Measurements from ENCODE around the gene ZC2HC1B. TPM values are rescaled to one million over a fixed set of nuclear protein-coding genes. Genes with fewer than 3 reads are reported as not detected.

ZC2HC1B gene
- total RNA-seq, 1 experiment from 2014 or later, result not detected

- no peak overlapping the region for H3K27ac Mint-ChIP-seq (ENCODE audit: unreplicated experiment)
- no peak for TF ChIP-seq CTCF (IDR thresholded peaks at IDR 0.05; ENCODE audit: insufficient read depth in 1 of 2, low read depth in 1 of 2, low read length in 1 of 2, severe bottlenecking in 1 of 2, unreplicated experiment in 1 of 2)
- BruUV-seq (replicated peaks), result no TSS peak
Measured at GRCh38 chr6:143822584-143823024, 41.7 kb upstream of the ZC2HC1B start.

GRCh38 chr6:143823548-143823947 lies 40.7 kb upstream of the ZC2HC1B start:
- BruUV-seq (replicated peaks), result no TSS peak
- CTCF ChIA-PET, result no interaction called here

More at GRCh38 chr6:143822584-143823024, 41.7 kb upstream of the ZC2HC1B start:
- peaks cover 5% of the 10 kb centered on the region; the same call in 1 of the 2 replicates for H3K4me1 ChIP-seq
- no peak overlapping the region for H3K4me3 ChIP-seq (ENCODE audit: low read depth, low read length)
- H3K27me3 ChIP-seq (replicated peaks; ENCODE audit: control insufficient read depth, insufficient read depth, low read length), result no peaks in the 10 kb centered on the region
- H3K36me3 ChIP-seq (ENCODE audit: control insufficient read depth, insufficient read depth, low read length), result no peaks in the 10 kb centered on the region
- no peaks in the 10 kb centered on the region for H3K27me3 Mint-ChIP-seq (ENCODE audit: insufficient read depth, unreplicated experiment)
- H3K4me3 Mint-ChIP-seq (ENCODE audit: unreplicated experiment), result no peak overlapping the region
- intact Hi-C loops (cut with micrococcal nuclease; ENCODE audit: unreplicated experiment), result no loop called here
- DNase-seq, result peak in 1 of 2 experiments; percentile 8
- H3K9me3 ChIP-seq, result no peaks in the 10 kb centered on the region
- peaks cover 10% of the 10 kb centered on the region for H3K4me1 Mint-ChIP-seq (ENCODE audit: low read depth, unreplicated experiment)
- ChIA-PET POLR2A (interaction anchor here (1.1 kb wide), 1 partner anchor 20 kb away, joined by 3 read pairs; the partner anchor contains the start of gene LTV1), CTCF (no interaction called here)
- H3K9me3 Mint-ChIP-seq (ENCODE audit: unreplicated experiment), result no peaks in the 10 kb centered on the region
- peaks cover 17% of the 10 kb centered on the region for H3K36me3 Mint-ChIP-seq (ENCODE audit: insufficient read depth, unreplicated experiment)

GRCh38 chr6:143828572-143828971 lies 35.7 kb upstream of the ZC2HC1B start:
- H3K4me3 ChIP-seq (ENCODE audit: low read depth, low read length), result no peak overlapping the region
- no peaks in the 10 kb centered on the region for H3K36me3 ChIP-seq (ENCODE audit: control insufficient read depth, insufficient read depth, low read length)
- no peak for TF ChIP-seq CTCF (IDR thresholded peaks at IDR 0.05; ENCODE audit: insufficient read depth in 1 of 2, low read depth in 1 of 2, low read length in 1 of 2, severe bottlenecking in 1 of 2, unreplicated experiment in 1 of 2)
- Mint-ChIP-seq H3K27ac (ENCODE audit: unreplicated experiment) (no peak overlapping the region), H3K4me3 (ENCODE audit: unreplicated experiment) (no peak overlapping the region), H3K4me1 (ENCODE audit: low read depth, unreplicated experiment) (no peaks in the 10 kb centered on the region), H3K27me3 (ENCODE audit: insufficient read depth, unreplicated experiment) (no peaks in the 10 kb centered on the region), H3K36me3 (ENCODE audit: insufficient read depth, unreplicated experiment) (peaks cover 16% of the 10 kb centered on the region), H3K9me3 (ENCODE audit: unreplicated experiment) (no peaks in the 10 kb centered on the region)
- ChIA-PET CTCF (no interaction called here), POLR2A (interaction anchor here (0.6 kb wide), 1 partner anchor 14 kb away, joined by 7 read pairs; the partner anchor contains the start of gene LTV1)
- H3K9me3 ChIP-seq, result no peaks in the 10 kb centered on the region
- H3K4me1 ChIP-seq, result no peaks in the 10 kb centered on the region
- intact Hi-C loops (cut with micrococcal nuclease; ENCODE audit: unreplicated experiment), result no loop called here
- no peak for DNase-seq
- no peaks in the 10 kb centered on the region for H3K27me3 ChIP-seq (replicated peaks; ENCODE audit: control insufficient read depth, insufficient read depth, low read length)
- TSS peak; percentile 6 for BruUV-seq (replicated peaks)

More at GRCh38 chr6:143823548-143823947, 40.7 kb upstream of the ZC2HC1B start:
- H3K4me1 Mint-ChIP-seq (ENCODE audit: low read depth, unreplicated experiment), result peaks cover 10% of the 10 kb centered on the region
- DNase-seq, result no peak
- no peaks in the 10 kb centered on the region for H3K36me3 ChIP-seq (ENCODE audit: control insufficient read depth, insufficient read depth, low read length)
- peaks cover 17% of the 10 kb centered on the region for H3K36me3 Mint-ChIP-seq (ENCODE audit: insufficient read depth, unreplicated experiment)
- POLR2A ChIA-PET, result interaction anchor here (1.1 kb wide), 1 partner anchor 19 kb away, joined by 3 read pairs; the partner anchor contains the start of gene LTV1
- H3K9me3 Mint-ChIP-seq (ENCODE audit: unreplicated experiment), result no peaks in the 10 kb centered on the region
- H3K9me3 ChIP-seq, result no peaks in the 10 kb centered on the region
- no peaks in the 10 kb centered on the region for H3K27me3 ChIP-seq (replicated peaks; ENCODE audit: control insufficient read depth, insufficient read depth, low read length)
- no peak overlapping the region for H3K4me3 Mint-ChIP-seq (ENCODE audit: unreplicated experiment)
- H3K4me1 ChIP-seq, result peaks cover 5% of the 10 kb centered on the region; the same call in 1 of the 2 replicates
- H3K27me3 Mint-ChIP-seq (ENCODE audit: insufficient read depth, unreplicated experiment), result no peaks in the 10 kb centered on the region
- no peak for TF ChIP-seq CTCF (IDR thresholded peaks at IDR 0.05; ENCODE audit: insufficient read depth in 1 of 2, low read depth in 1 of 2, low read length in 1 of 2, severe bottlenecking in 1 of 2, unreplicated experiment in 1 of 2)
- no peak overlapping the region for H3K27ac Mint-ChIP-seq (ENCODE audit: unreplicated experiment)
- no peak overlapping the region for H3K4me3 ChIP-seq (ENCODE audit: low read depth, low read length)
- intact Hi-C loops (cut with micrococcal nuclease; ENCODE audit: unreplicated experiment), result no loop called here

All from Caco-2 (cell line).